ENCODE data around the gene MOB3B.

Gene MOB3B

DNA sequence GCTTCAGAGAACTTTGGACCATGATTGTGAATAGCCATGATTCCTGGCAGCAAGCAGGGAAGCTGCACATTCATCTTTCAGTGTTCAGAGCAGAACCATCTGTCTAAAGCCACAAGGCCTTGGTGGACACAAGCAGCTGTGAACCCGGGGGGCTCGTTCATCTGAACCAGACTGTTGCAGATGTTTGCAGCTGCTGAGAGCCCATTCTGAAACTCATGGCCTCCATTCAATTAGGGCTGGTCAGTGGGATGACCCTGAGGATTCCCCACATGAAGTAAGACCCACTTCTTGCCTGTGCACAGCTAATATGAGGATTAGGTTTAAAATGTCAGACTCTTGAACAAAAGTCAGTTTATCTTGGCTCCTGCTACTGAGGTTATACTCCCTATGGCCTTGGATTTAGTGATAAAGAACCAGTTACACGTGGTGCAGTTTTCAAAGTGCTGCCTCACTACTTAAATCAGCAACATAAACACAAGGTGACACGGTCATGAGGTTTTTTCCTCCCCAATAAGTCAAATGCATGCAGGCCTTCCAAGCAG lies 115.3 kb downstream of the MOB3B start:
- DNase-seq: no peak

DNA sequence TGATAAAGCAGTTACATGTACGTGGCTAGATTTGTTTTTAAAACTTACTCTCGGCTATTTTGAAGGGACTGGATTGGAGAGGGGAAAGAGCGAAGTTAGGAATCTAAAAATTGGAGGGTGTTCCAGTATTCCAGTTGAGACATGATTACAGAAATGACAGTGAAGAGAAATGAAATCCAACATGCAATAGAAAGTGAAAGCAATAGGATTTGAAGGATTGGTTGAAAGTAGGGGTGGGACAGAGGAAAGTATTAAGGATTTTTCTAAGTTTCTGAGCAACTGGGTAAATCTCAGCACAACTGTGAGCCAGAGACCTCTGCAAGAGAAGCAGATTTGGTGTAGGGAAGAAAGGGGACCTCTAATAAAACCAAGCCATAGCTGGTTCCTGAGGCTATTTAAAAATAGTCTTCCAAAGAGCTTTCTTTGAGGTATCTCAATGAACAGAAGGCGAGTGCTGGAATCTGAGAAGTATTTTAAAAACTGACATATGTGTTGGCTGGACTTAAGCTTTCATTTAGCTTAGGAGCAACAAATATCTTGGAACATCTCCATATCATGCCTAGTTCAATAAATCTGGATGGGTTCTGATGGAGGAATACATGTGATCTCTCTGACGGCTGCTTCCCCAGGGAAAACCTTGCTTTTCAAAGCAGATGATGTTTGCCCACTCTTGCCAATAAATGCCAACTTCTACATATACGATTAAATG lies 115.9 kb downstream of the MOB3B start:
- no peak for DNase-seq

DNA sequence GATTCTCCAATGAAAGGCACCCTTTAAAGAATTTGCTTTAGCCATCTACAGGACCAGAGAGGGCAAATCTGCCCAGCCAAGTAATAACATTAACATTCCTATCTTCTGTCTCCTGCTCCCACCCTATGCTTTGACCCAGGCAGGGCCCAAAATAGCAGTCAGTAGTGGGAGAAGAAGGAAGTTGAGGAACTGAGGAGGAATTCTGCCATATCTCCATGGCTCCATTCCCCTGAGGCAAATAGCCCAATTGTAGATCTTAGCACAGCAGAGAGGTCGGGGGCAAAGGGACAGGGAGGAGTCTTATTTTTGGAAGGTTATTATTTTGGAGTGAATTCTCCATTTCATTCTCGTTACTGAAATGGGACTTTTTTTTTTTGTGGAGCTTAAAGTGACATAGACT lies 116.7 kb downstream of the MOB3B start:
- DNase-seq: no peak

DNA sequence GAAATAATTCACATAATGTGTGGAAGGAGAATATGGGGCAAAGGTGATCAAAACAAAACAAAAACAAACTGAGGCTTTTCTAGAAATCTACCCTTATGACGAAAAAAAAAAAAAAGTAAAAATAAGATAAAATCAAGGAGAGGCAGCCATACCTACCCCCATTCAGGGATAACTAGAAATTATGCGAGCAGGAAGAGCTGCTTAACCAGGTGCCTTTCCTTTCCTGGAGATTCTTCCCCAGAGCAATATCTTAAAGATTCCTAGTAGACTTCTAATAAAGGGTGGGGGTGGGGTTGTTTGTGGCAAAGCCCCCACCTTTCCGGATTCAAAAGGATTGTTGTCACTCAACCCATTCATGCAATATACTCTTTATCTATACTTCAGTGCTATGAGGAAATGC lies 117.5 kb downstream of the MOB3B start:
- DNase-seq: no peak

DNA sequence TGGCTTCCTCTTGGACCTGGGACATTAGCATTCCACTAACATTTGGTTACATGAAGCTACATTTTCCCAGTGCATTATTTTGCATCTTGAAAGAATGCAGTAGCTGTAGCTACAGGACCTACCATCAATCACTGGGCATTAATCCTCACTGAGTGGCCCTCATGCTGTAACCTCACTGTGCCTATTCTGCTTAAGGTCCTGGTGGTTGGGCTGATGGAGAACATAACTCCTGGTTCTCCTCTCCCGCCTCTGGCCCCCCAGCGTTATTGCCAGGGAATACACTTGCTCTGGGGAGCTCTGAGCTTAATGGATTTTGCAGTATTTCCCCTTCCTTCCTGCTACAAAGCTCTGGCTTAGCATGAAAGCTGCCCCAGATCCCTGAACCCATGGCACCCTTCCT lies 121.1 kb downstream of the MOB3B start:
- no peak for DNase-seq

DNA sequence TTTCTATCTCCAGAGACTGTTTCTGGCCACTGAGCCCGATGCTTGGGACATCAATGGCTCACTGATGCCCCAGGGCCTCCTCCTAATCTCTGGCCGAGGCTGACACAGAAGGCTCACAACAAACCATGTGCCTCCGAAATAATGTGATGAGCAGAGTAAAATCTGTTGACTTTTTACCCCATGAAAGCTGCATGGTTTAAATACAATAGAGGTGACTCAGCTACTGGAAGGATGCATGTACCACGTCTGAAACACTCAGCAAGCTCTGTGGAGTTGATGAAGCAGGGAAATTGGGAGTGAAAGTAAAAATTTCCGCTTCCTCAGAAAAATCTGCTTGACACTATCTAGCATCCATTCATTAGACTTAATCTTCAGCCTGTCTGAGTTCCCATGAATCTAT lies 121.6 kb downstream of the MOB3B start:
- DNase-seq: no peak

DNA sequence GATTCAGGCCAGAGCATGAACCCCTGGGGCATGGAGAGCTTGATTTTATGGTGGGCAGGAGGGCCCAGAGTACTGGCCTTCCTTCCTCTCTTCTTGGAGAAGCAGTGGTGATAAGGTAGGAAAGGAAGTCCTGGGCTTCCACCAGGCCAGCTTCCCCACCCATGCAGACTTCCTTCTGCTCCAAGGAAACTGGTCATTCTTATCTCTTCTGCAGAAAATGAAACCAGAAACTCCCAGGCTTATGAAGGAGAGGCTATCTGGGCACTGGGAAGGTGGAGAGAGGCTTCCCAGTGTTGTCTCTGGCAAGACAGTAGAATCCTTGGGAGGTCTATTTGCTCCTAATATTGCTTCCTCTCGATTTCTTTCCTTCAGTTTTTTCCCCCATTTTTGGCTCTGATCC lies 122.1 kb downstream of the MOB3B start:
- DNase-seq: no peak

DNA sequence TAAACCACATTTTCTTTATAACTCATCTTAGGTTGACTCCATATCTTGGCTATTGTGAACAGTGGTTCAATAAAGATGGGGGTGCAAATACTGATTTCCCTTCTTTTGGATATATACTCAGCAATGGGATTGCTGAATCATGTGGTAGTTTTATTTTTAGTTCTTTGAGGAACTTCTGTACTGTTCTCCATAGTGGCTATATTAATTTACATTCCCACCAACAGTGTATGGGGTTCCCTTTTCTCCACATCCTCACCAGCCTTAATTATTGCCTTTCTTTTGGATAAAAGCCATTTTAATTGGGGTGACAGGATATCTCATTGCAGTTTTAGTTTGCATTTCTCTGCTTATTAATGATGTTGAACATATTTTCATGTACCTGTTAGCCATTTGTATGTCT lies 125.0 kb downstream of the MOB3B start:
- no peak for DNase-seq

DNA sequence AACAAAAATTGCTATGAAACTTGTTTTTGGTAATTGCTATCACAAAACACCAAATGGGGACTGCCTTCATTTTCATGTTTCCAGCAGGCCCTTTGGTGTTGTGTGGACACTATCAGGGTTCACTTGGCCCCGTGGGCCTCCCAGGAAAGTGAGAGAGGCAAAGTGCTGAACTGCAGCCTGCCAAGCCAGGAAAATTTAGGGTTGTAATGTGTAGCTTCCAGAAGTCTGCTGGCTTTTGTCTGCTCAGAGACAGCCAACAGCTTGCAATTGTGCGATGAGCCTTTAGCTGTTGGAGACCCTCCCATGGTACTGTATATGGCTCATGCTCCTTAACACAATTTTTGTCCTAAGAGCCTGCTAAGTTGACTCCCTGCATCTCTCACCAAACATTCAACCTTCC lies 127.0 kb downstream of the MOB3B start:
- no peak for DNase-seq

DNA sequence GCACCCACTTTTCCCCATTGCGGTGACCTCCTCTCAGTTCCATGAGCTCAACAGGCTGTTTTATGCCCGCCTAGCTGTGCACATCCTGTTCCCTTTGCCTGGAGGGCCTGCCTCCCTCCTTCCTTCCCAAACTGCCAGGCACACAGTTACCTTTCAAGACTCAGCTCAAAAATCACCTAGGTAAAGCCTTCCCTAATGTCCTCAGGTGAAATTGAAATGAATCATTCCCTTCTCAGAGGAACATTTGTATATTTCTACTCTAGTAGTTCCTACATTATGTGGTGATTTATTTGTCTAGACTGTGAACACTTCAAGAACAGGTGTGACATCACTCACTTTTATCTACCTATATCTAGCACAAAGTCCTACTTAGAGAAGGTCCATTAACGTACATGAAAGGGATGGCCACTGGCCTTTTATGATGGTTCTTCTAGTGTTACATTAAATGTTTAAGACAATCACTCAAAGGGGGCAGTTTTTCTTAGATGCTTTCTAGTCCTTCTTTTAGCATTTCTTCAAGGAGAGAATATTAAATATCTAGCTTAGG lies 129.2 kb downstream of the MOB3B start:
- no peak for DNase-seq

DNA sequence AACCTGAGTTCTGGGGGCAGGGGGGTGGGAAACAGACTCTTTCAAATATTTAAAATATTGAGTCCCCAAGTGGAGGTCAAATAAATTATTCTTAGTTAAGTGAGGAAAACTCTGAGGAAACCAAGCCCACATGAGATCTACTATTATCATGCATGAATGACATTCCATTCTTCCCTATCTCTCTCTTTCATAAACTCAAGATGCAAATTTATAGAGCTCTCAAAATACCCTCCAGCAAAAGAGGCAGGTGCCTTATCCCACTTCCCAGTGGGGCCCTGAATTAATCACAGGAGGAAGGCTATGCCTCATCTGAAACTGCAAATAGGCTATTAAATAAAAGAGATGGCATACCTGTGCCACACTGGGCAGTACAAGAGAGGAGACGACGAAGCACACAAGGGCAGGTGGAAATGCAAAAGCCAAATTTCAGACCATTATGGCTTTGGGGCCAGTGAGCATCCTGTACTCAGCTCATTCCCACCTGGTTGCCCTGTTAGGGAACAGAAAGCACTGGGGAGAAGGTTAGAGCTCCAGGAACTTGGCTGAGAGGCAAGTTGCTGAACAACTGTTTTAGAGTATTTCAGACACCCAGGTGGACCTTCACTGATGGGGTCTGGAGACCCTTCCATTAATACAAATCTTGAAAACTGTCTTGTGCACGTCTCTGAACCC lies 130.5 kb downstream of the MOB3B start:
- DNase-seq: no peak

DNA sequence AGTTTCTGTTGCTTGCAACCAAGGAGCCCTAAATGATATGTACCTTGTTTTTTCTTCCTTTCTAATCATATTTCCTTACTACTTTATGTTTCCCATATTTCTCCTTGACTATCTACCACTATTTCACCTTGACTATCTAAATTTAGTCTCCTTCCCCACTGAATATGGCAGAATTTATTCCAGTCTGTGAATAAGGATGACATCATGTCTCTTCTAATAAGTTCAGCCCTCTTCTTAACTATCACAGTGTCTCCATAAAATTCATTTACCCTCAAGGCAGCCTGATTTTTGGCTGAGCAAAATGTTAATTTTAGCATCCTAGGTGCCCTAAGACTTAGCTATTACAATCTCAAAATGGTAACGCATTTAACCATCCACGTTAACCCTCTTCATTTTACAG lies 133.1 kb downstream of the MOB3B start:
- DNase-seq: no peak

DNA sequence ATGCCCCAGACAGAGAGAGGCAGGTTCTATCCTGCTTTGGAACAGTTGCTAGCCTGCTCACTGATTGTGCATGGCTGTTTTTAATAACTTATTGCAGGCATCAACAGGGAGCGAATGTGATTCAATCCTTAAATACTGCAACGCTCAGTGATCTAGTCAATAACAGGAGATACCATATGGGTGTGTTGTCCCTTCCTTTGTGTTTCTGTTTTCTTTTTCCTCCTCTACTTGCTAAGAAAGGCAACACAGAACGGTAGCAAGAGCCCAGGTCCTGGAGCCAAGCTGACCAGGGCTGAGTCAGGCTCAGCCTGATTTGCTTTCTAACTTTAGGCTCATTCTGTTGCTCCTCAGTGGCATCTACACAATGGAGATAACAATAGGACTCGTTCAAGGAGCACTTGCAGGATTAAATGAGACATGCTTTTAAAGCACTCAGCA lies 134.1 kb downstream of the MOB3B start:
- DNase-seq: no peak

DNA sequence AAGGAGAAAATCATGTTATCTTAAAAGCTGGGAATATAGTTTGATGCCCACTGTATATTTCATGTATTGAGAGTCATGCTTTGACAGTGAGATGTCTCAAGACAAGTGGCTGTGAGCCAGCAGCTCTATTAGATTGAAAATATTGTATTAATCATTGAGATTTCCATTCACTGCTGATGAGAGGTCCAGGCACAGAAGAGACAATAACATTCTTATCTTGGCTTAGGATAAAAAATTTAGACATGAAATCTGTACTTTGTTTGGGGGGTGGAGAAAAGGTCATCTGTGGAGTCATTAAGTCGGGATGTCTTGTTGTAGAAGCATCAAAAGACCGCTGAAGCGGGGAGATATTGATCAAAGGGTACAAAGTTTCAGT lies 134.8 kb downstream of the MOB3B start:
- DNase-seq: no peak

DNA sequence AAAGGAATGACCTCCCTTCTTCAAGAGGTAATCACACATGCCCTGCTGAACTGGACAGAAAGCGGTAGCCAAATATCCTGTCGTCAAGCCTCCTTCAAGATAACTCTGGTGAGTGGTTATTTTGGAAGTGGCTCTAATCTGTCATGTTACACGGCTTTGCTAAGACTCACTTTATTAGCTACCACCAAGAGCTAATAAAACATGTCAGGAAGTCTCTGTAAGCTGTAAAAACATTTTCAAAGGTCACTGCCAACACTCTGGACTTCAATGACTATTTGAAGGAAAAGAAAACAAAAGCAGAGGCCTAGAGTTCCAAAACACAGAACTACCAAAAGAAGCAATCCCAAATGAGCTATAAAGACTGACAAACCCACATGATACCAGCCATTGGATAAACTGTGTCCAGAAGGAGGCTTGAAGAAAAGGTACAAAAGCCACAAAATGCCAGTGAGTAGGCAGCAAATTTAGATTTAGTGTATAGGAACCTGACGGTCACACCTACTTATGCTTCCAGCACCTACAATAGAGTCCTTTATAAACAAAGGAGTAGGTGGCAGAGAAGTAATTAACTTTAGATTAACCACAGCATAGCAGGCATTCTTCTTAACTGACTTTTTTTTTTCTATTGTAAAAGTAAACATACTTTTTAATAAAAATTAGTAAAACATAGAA lies 135.3 kb downstream of the MOB3B start:
- no peak for DNase-seq

DNA sequence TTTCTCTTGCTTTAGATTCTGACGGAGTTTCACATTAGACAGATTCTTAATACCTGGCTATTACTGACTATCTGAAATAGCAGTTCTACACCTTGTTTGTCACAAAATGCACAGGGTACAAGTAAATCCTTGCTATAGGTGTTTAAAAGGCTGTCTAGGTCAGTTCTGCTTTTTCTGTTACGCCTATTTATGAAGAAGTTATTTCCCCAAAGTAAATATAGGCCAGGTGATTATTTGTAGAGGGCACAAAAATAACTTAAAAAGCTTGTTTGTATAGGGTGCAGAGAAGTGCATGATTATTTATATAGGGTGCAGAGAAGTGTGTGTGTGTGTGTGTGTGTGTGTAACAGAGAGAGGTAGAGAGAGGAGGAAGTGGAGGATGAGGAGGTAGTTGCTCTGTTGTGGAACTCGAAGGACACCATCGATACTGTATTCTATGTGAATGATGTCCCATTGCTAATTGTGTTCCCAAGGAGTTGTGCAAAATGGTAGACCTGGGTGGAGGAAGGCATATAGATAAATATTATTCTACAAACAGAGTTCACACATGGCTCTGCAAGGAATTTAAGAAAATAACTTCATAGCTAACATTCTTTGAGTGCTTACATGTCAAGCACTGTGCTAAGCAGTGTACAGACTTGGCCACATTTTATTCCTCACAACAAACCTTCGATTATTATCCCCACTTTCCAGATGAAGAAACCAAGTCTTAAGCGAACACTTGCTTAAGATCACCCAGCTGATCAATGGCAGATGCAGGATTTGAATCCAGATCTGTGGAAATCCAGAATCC lies 136.4 kb downstream of the MOB3B start:
- DNase-seq: no peak

DNA sequence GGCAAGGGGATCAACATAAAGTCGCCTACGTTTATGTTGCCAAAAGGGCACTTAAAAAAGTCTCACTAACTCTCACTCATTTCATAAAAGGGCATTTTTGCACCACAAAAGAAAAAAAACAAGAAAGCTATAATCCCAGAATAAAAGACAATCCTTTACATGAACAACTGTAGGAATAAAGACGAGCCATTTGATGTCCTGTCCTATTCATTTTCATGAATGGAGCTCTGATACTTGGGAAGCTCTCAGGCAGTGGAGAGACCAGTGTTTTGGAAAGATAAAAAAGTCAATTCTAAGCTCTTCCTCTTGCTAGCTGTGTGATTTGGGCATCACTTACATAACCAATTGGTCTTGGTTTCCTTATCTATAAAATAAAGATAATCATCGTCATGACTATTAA lies 137.2 kb downstream of the MOB3B start:
- DNase-seq: no peak

DNA sequence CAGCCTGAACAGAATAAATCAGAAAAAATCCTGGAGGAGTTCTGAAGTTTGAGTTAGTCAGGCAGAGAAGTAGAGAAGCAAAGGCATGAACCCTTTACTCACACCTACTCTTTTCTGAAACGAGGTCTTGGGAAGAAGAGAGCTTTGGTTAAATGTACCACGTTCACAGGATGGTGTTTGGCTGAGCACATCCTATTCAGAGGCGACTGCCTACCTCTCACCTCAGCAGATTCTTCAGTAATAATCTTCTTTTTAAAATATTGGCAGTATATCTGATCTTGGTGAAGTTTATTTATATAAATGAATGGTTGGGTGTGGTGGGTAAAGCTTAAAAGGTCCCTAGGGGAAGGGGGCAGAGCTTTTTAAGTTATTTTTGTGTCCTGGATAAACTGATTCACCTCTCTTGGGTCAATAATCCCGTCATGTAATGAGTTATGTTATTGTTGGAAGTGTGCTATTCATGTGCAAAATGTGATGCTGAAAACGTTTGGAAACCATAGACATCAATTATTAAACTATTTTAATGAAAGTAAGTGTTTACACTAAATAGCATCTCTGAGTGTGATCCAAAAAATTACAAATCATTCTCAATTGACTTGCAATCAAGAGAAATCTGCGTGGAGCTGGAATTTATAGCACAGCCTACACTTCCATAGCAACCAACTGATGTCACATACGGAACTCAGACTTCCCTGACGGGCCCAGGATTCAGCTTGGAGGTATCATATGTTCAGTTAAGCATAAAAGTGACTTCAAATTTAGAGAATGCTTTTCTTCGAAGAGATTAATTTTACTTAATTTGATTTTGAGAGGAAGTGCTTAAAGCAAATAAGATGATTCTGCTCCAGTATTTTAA lies 138.3 kb downstream of the MOB3B start:
- no peak for DNase-seq

DNA sequence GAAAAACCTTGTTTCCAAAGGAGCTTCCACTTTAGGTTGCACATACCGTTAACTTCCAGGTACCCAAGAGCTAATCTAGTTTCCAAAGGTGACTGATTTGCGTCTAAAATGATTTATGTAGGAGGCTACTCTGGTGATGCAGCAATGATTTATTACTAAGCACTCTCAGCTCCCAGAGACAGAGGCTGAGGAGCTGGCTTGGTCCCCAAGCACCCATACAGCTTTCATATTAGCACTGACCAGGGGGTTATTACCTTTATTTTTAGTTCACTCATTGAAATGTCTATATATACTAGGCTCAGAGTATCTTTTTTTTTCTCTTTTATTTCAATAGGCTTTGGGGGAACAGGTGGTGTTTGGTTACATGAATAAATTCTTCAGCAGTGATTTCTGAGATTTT lies 141.5 kb downstream of the MOB3B start:
- no peak for DNase-seq

DNA sequence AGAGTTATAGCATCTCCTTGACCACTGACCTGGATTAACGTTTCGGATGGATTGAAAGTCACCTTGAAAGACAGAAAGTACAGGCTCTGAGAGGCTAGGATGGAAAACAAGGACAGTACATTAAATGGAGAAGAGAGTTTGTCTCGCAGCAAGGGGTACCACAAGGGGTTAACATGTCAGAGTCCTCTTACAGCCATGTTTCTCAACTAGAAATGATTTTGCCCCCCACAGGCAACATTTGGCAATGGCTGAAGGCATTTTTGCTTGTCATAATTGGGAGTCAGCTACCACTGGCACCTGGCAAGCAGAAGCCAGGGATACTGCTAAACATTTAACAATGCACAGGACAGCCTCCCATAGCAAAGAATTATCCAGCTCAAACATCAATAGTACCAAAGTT lies 141.9 kb downstream of the MOB3B start:
- no peak for DNase-seq

DNA sequence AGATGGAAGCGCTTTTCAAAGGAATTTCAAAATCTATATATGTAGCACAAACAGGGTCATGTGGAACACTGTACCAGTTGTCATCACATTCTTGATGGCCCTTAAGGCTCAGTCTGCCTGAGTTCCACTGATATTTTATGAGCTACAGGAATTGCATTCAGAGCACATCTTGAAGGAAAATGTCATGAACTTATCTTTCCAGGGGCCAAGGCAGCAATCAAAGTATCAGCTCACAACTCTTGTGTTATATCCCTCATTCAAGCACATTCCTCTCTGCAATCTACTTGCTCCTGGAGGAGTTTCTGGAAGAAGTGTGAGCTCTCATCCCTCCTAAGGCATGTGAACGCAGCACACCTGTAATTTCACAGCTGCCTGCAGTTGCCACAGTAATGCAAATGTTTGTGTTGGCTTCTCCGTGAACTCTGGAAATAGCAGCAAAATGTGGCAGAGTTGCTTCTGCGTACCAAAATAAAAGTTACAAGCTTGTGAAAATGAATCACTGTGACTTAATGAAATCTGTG lies 143.0 kb downstream of the MOB3B start:
- DNase-seq: no peak
